ENCODE data around the gene NFIB. TPM values are rescaled to one million over a fixed set of nuclear protein-coding genes. Genes with fewer than 3 reads are reported as not detected.
A peak's percentile ranks its signal among the peaks of the same experiment; 100 is the strongest.

The NFIB gene
- total and polyA plus RNA-seq, 2 experiments from 2014 or later, result 5.3 to 6.0 TPM

GRCh38 chr9:14317667-14318320, 3.9 kb upstream of the NFIB start:
- no peak overlapping the region for H3K4me2 ChIP-seq (ENCODE audit: unreplicated experiment)
- H3F3A ChIP-seq (ENCODE audit: insufficient read depth), result peaks cover 49% of the 10 kb centered on the region
- H3K4me3 ChIP-seq, result no peak overlapping the region
- no peak overlapping the region for H3K9ac ChIP-seq
- no peak for DNase-seq
- no peak overlapping the region for H3K27ac ChIP-seq
- in situ Hi-C loops (cut with MboI), result no loop called here
- WGBS, 2 experiments (ENCODE audit: low coverage in 1 of 2, low lambda C conversion rate in 2 of 2, missing lambda C conversion rate in 2 of 2), result 98 to 99% methylated on average over 4 of the region's 4 CpGs
- no peaks in the 10 kb centered on the region for H3K36me3 ChIP-seq (ENCODE audit: low read depth)
- H2AFZ ChIP-seq, result no peak overlapping the region
- H3K27me3 ChIP-seq (replicated peaks; ENCODE audit: insufficient read depth), result no peaks in the 10 kb centered on the region
- H3K4me1 ChIP-seq (ENCODE audit: insufficient read depth), result peaks cover 25% of the 10 kb centered on the region
- H3K9me2 ChIP-seq (ENCODE audit: insufficient read depth), result no peaks in the 10 kb centered on the region
- H3K9me3 ChIP-seq (ENCODE audit: low read depth), result no peaks in the 10 kb centered on the region
- no peak for TF ChIP-seq EZH2phosphoT487 (IDR thresholded peaks at IDR 0.05; ENCODE audit: insufficient read depth, low read depth)
- TF ChIP-seq EZH2 (IDR thresholded peaks at IDR 0.05; ENCODE audit: insufficient read depth, poor library complexity, severe bottlenecking), result no peak
- no peaks in the 10 kb centered on the region; the same call in 1 of the 2 replicates for H3K79me2 ChIP-seq (ENCODE audit: insufficient read depth)
- H4K20me1 ChIP-seq (ENCODE audit: insufficient read depth), result no peaks in the 10 kb centered on the region

GRCh38 chr9:14316602-14317300, 2.8 kb upstream of the NFIB start:
- no peak for TF ChIP-seq EZH2phosphoT487 (IDR thresholded peaks at IDR 0.05; ENCODE audit: insufficient read depth, low read depth)
- no peak for TF ChIP-seq EZH2 (IDR thresholded peaks at IDR 0.05; ENCODE audit: insufficient read depth, poor library complexity, severe bottlenecking)

GRCh38 chr9:14315875-14316601, 2.1 kb upstream of the NFIB start:
- Histone ChIP-seq H2AFZ (peak overlapping the region; percentile 61), H3K9me3 (ENCODE audit: low read depth) (no peaks in the 10 kb centered on the region), H3K9me2 (ENCODE audit: insufficient read depth) (no peaks in the 10 kb centered on the region), H3K27me3 (replicated peaks; ENCODE audit: insufficient read depth) (no peaks in the 10 kb centered on the region), H3K27ac (no peak overlapping the region), H3K9ac (no peak overlapping the region), H3K79me2 (ENCODE audit: insufficient read depth) (no peaks in the 10 kb centered on the region; the same call in 1 of the 2 replicates), H3K4me3 (peak overlapping the region; percentile 98), H3K36me3 (ENCODE audit: low read depth) (no peaks in the 10 kb centered on the region), H4K20me1 (ENCODE audit: insufficient read depth) (no peaks in the 10 kb centered on the region), H3K4me1 (ENCODE audit: insufficient read depth) (peaks cover 17% of the 10 kb centered on the region), H3K4me2 (ENCODE audit: unreplicated experiment) (peak overlapping the region; percentile 72), H3F3A (ENCODE audit: insufficient read depth) (peaks cover 37% of the 10 kb centered on the region)
- in situ Hi-C loops (cut with MboI), result no loop called here
- 19 to 20% methylated on average over 18 to 34 of the region's 42 CpGs for whole genome bisulfite sequencing, 2 experiments (ENCODE audit: low coverage in 1 of 2, low lambda C conversion rate in 2 of 2, missing lambda C conversion rate in 2 of 2)
- TF ChIP-seq EZH2 (IDR thresholded peaks at IDR 0.05; ENCODE audit: insufficient read depth, poor library complexity, severe bottlenecking), result no peak
- peak; percentile 44 for DNase-seq

More at GRCh38 chr9:14316602-14317300, 2.8 kb upstream of the NFIB start:
- Histone ChIP-seq H3K9me3 (ENCODE audit: low read depth) (no peaks in the 10 kb centered on the region), H3K4me2 (ENCODE audit: unreplicated experiment) (no peak overlapping the region), H3K4me3 (no peak overlapping the region), H3K36me3 (ENCODE audit: low read depth) (no peaks in the 10 kb centered on the region), H3K9ac (no peak overlapping the region), H3K9me2 (ENCODE audit: insufficient read depth) (no peaks in the 10 kb centered on the region), H3K27me3 (replicated peaks; ENCODE audit: insufficient read depth) (no peaks in the 10 kb centered on the region), H3F3A (ENCODE audit: insufficient read depth) (peaks cover 45% of the 10 kb centered on the region), H2AFZ (no peak overlapping the region), H3K79me2 (ENCODE audit: insufficient read depth) (no peaks in the 10 kb centered on the region; the same call in 1 of the 2 replicates), H4K20me1 (ENCODE audit: insufficient read depth) (no peaks in the 10 kb centered on the region), H3K27ac (no peak overlapping the region), H3K4me1 (ENCODE audit: insufficient read depth) (peaks cover 24% of the 10 kb centered on the region)
- DNase-seq, result no peak
- in situ Hi-C loops (cut with MboI), result no loop called here
- WGBS, 2 experiments (ENCODE audit: low coverage in 1 of 2, low lambda C conversion rate in 2 of 2, missing lambda C conversion rate in 2 of 2), result 81 to 84% methylated on average over 5 to 8 of the region's 8 CpGs

Data from GM23248 (cell line).